NB4 (cell line): ENCODE measurements around the gene RXRA.

ENCODE experiments used
- CTCF ChIP-seq: IDR thresholded peaks from one replicate; pipeline ENCODE4 v1.5.1; 2012; ENCODE audit warnings: low read depth, low read length
- POLR2A ChIP-seq: IDR thresholded peaks from 2 replicates; pipeline ENCODE4 v1.6.1; 2011; ENCODE audit warnings: mild to moderate bottlenecking; ENCODE audit not compliant: insufficient read length; ENCODE audit errors: extremely low read depth

GRCh38 chr9:134355561-134356279 is 29.5 kb downstream of the RXRA start:
- TF ChIP-seq CTCF, result no peak
- no peak for TF ChIP-seq POLR2A
